PC-3 (cell line): ENCODE measurements around the gene INSL6. TPM values are rescaled to one million over a fixed set of nuclear protein-coding genes. Genes with fewer than 3 reads are reported as not detected.

Experiments
- ATAC-seq: fragments of 200-7000 bp; cut with Tn5 transposase; 2 replicates; pipeline ENCODE4 v1.9.1; 2020; ENCODE audit warnings: mild to moderate bottlenecking, moderate library complexity
- BruUV-seq: library from RNA; stranded (reverse); fragments of 400-500 nt; replicated peaks from 2 replicates; lab custom pipeline; 2021; lab: Mats Ljungman, UMichigan
- CTCF ChIA-PET: fragments of 300-600 bp; sonication (Branson Sonifier 250); formaldehyde crosslinking; loops from one replicate; lab custom pipeline; 2022; ENCODE audit warnings: antibody characterized with exemption; lab: Charles Lee
- POLR2A ChIA-PET: fragments of 300-600 bp; sonication (Branson Sonifier 250); formaldehyde crosslinking; loops from one replicate; lab custom pipeline; 2022; ENCODE audit warnings: antibody characterized with exemption; ENCODE audit not compliant: unreplicated experiment; lab: Charles Lee
- DNase-seq: peaks from one replicate; pipeline ENCODE4 v3.0.0-alpha.2; 2015
- H2AFZ ChIP-seq: fragments of 300-600 bp; sonication (generic); 2 replicates; pipeline ENCODE4 v1.6.0; 2016; ENCODE audit warnings: antibody characterized with exemption, low read length
- H3F3A ChIP-seq: fragments of 300-600 bp; sonication (generic); one replicate; pipeline ENCODE4 v1.6.0; 2017; ENCODE audit warnings: antibody characterized with exemption, low read length, control low read depth, mild to moderate bottlenecking; ENCODE audit not compliant: unreplicated experiment
- H3K27ac ChIP-seq: fragments of 300-600 bp; sonication (generic); 2 replicates; pipeline ENCODE4 v1.5.1; 2016; ENCODE audit warnings: mild to moderate bottlenecking, low read length
- H3K27me3 ChIP-seq: fragments of 300-600 bp; sonication (generic); 2 replicates; pipeline ENCODE4 v1.6.1; 2016; ENCODE audit warnings: low read length, mixed read lengths
- H3K36me3 ChIP-seq: fragments of 300-600 bp; sonication (generic); 2 replicates; pipeline ENCODE4 v1.6.1; 2016; ENCODE audit warnings: low read depth, mixed run types, low read length, mixed read lengths
- H3K4me1 ChIP-seq: fragments of 300-600 bp; sonication (generic); 2 replicates; pipeline ENCODE4 v1.5.1; 2016; ENCODE audit warnings: low read length; ENCODE audit not compliant: insufficient read depth
- H3K4me2 ChIP-seq: fragments of 300-600 bp; sonication (generic); 2 replicates; pipeline ENCODE4 v1.6.0; 2016; ENCODE audit warnings: low read length
- H3K4me3 ChIP-seq: fragments of 300-600 bp; sonication (generic); 2 replicates; pipeline ENCODE4 v1.5.1; 2016; ENCODE audit warnings: mild to moderate bottlenecking, low read length, mixed read lengths
- H3K79me2 ChIP-seq: fragments of 300-600 bp; sonication (generic); 2 replicates; pipeline ENCODE4 v1.6.1; 2017; ENCODE audit warnings: low read length, mixed read lengths
- H3K9ac ChIP-seq: fragments of 300-600 bp; sonication (generic); 2 replicates; pipeline ENCODE4 v1.6.0; 2016; ENCODE audit warnings: mild to moderate bottlenecking, low read length
- H3K9me2 ChIP-seq: fragments of 300-600 bp; sonication (generic); replicated peaks from 2 replicates; pipeline ENCODE4 v1.6.1; 2016; ENCODE audit warnings: mixed run types, low read length, mixed read lengths
- H3K9me3 ChIP-seq: fragments of 300-600 bp; sonication (generic); 2 replicates; pipeline ENCODE4 v1.6.1; 2016; ENCODE audit warnings: low read length, mixed read lengths
- H4K20me1 ChIP-seq: fragments of 300-600 bp; sonication (generic); 2 replicates; pipeline ENCODE4 v1.6.1; 2016; ENCODE audit warnings: low read length, mixed read lengths
- EZH2 ChIP-seq: fragments of 300-600 bp; sonication (generic); IDR thresholded peaks from one replicate; pipeline ENCODE4 v1.6.1; 2017; ENCODE audit warnings: antibody characterized with exemption, mild to moderate bottlenecking, low read length; ENCODE audit not compliant: unreplicated experiment
- EZH2phosphoT487 ChIP-seq: fragments of 300-600 bp; sonication (generic); IDR thresholded peaks from 2 replicates; pipeline ENCODE4 v1.6.1; 2018; ENCODE audit warnings: mild to moderate bottlenecking, antibody characterized with exemption, low read length, borderline replicate concordance
- intact Hi-C: fragments of 100-400 bp; cut with micrococcal nuclease; formaldehyde crosslinking; loops from 2 replicates; pipeline ENCODE4 v1.9.0; 2023
- total RNA-seq: library from RNA; depleted of rRNA; stranded (reverse); fragments of >200 nt; gene quantifications from 2 replicates; pipeline ENCODE4 v1.2.3, GENCODE V29; 2014
- TF ChIP-seq, protein P1 (sequence below): fragments of 300-600 bp; sonication (generic); conservative IDR thresholded peaks from 2 replicates; pipeline ENCODE4 v1.5.1; 2017; ENCODE audit warnings: antibody characterized with exemption, low read depth, mild to moderate bottlenecking, low read length

The INSL6 gene
- total RNA-seq, 1 experiment from 2014 or later = not detected

DNA sequence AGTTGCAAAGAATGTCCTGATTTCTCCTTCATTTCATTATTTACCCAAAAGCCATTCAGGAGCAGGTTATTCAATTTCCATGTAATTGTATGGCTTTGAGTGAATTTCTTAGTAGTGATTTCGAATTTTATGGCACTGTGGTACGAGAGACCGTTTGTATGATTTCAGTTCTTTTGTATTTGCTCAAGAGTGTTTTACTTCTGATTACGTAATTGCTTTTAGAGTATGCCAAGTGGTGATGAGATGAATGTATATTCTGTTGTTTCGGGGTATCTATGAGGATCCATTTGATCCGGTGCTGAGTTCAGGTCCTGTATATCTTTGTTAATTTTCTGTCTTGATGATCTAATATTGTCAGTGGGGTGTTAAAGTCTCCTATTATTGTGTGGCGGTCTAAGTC is 41.2 kb downstream of the INSL6 start:
- no peak overlapping the region for H3K4me3 ChIP-seq
- TF ChIP-seq, protein P1, sequence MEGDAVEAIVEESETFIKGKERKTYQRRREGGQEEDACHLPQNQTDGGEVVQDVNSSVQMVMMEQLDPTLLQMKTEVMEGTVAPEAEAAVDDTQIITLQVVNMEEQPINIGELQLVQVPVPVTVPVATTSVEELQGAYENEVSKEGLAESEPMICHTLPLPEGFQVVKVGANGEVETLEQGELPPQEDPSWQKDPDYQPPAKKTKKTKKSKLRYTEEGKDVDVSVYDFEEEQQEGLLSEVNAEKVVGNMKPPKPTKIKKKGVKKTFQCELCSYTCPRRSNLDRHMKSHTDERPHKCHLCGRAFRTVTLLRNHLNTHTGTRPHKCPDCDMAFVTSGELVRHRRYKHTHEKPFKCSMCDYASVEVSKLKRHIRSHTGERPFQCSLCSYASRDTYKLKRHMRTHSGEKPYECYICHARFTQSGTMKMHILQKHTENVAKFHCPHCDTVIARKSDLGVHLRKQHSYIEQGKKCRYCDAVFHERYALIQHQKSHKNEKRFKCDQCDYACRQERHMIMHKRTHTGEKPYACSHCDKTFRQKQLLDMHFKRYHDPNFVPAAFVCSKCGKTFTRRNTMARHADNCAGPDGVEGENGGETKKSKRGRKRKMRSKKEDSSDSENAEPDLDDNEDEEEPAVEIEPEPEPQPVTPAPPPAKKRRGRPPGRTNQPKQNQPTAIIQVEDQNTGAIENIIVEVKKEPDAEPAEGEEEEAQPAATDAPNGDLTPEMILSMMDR = no peak
- TF ChIP-seq EZH2 (no peak), EZH2phosphoT487 (no peak)
- ChIA-PET POLR2A (no interaction called here), CTCF (no interaction called here)
- H3K79me2 ChIP-seq = no peaks in the 10 kb centered on the region
- H3K9ac ChIP-seq = no peak overlapping the region
- no peak overlapping the region for H2AFZ ChIP-seq
- H3K9me3 ChIP-seq = no peaks in the 10 kb centered on the region
- intact Hi-C loops = no loop called here
- ATAC-seq (no peak), DNase-seq (no peak)
- H3K27ac ChIP-seq = no peak overlapping the region
- H4K20me1 ChIP-seq = no peaks in the 10 kb centered on the region
- no peak overlapping the region for H3K4me2 ChIP-seq
- H3F3A ChIP-seq = no peaks in the 10 kb centered on the region
- no peaks in the 10 kb centered on the region for H3K9me2 ChIP-seq
- no TSS peak for BruUV-seq
- no peaks in the 10 kb centered on the region for H3K27me3 ChIP-seq
- H3K36me3 ChIP-seq = no peaks in the 10 kb centered on the region
- no peaks in the 10 kb centered on the region for H3K4me1 ChIP-seq

DNA sequence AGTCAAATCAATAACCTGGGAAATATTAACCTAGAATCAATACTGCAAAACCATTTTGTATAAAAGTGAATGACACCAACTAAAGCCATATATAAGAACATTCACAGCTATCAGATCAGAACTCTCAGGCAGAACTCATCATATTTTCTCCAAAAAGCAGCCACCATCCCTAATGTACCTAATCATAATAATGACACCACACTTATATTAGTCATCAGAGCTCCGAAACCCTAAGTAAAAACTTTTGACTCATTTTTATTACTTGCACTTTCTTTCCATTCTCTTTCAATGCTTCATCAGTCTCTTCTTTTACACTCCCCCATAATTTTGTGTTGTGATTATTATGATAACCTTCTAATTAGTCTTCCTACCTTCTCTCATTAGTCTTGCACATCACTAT is 45.3 kb downstream of the INSL6 start:
- no TSS peak for BruUV-seq
- H3K9ac ChIP-seq = no peak overlapping the region
- no peaks in the 10 kb centered on the region for H3K4me1 ChIP-seq
- no peaks in the 10 kb centered on the region for H3K27me3 ChIP-seq
- H3K9me2 ChIP-seq = no peaks in the 10 kb centered on the region
- H3K4me2 ChIP-seq = no peak overlapping the region
- no peak overlapping the region for H3K4me3 ChIP-seq
- TF ChIP-seq, protein P1 = no peak
- TF ChIP-seq EZH2 = no peak
- TF ChIP-seq EZH2phosphoT487 = no peak
- H3K9me3 ChIP-seq = no peaks in the 10 kb centered on the region
- no peak overlapping the region for H2AFZ ChIP-seq
- no peaks in the 10 kb centered on the region for H3F3A ChIP-seq
- H3K36me3 ChIP-seq = no peaks in the 10 kb centered on the region
- H4K20me1 ChIP-seq = no peaks in the 10 kb centered on the region
- intact Hi-C loops = no loop called here
- ChIA-PET POLR2A (no interaction called here), CTCF (interaction anchor here (0.6 kb wide), 1 partner anchor 315 kb away, joined by 3 read pairs; no protein-coding TSS in a partner anchor)
- no peak for DNase-seq
- ATAC-seq = no peak
- no peaks in the 10 kb centered on the region for H3K79me2 ChIP-seq
- no peak overlapping the region for H3K27ac ChIP-seq

DNA sequence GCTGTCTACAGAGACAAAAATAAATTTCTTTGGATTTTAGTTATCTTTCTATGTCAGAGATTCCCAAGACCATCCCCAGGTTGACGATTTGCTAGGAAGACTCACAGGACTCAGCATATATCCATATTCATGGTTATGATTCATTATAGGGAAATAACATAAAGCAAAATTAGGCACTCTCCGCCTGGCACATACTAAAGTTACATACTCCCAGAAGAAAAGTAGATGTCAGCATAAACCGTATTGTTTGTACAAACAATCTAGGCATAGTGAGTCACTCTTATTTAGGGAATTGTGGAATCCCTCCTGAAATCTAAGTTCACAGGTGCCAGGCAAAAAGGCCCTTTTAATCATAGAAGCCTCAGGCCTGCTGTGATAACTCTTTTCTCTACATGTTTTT is 62.9 kb downstream of the INSL6 start:
- peaks cover 11% of the 10 kb centered on the region for H3K36me3 ChIP-seq
- no TSS peak for BruUV-seq
- no peaks in the 10 kb centered on the region for H3K9me3 ChIP-seq
- TF ChIP-seq, protein P1 = no peak
- TF ChIP-seq EZH2phosphoT487 (no peak), EZH2 (no peak)
- no peaks in the 10 kb centered on the region for H3K27me3 ChIP-seq
- ChIA-PET POLR2A (no interaction called here), CTCF (no interaction called here)
- no peak overlapping the region for H3K4me2 ChIP-seq
- H3K9me2 ChIP-seq = no peaks in the 10 kb centered on the region
- no peaks in the 10 kb centered on the region for H4K20me1 ChIP-seq
- H3K79me2 ChIP-seq = no peaks in the 10 kb centered on the region
- H3K9ac ChIP-seq = no peak overlapping the region
- DNase-seq (peak; percentile 15), ATAC-seq (peak; percentile 38)
- no peaks in the 10 kb centered on the region for H3F3A ChIP-seq
- H3K4me3 ChIP-seq = no peak overlapping the region
- intact Hi-C loops = no loop called here
- no peak overlapping the region for H2AFZ ChIP-seq
- no peak overlapping the region for H3K27ac ChIP-seq
- H3K4me1 ChIP-seq = no peaks in the 10 kb centered on the region
